Fibroblast of pulmonary artery (primary cell): Measurements from ENCODE around the gene COG7.
"Not testable (repeated sequence)": the region's sequence is repeated elsewhere in the genome, so short reads cannot be mapped to it uniquely, and the experiment has no call there.

ENCODE experiments used
- DNase-seq: peaks from one replicate; pipeline ENCODE4 v3.0.0-alpha.2; 2010; ENCODE audit warnings: low read depth
- H3K4me3 ChIP-seq: replicated peaks from 2 replicates; pipeline ENCODE4 v1.5.1; 2011; ENCODE audit warnings: low read depth, mild to moderate bottlenecking, control low read depth, low read length, moderate library complexity
- CTCF ChIP-seq: IDR thresholded peaks from 2 replicates; pipeline ENCODE4 v1.5.1; 2011; ENCODE audit warnings: mild to moderate bottlenecking, control low read depth, low read length, inconsistent platforms; ENCODE audit errors: missing control alignments

Gene COG7

GRCh38 chr16:23371368-23371767, 81.6 kb downstream of the COG7 start:
- TF ChIP-seq CTCF, result no peak
- H3K4me3 ChIP-seq, result no peak overlapping the region
- no peak for DNase-seq

GRCh38 chr16:23369416-23369815, 83.6 kb downstream of the COG7 start:
- TF ChIP-seq CTCF, result no peak
- no peak for DNase-seq
- H3K4me3 ChIP-seq, result no peak overlapping the region

- no peak for TF ChIP-seq CTCF
- DNase-seq, result no peak
- H3K4me3 ChIP-seq, result no peak overlapping the region
Measured at GRCh38 chr16:23368469-23368868, 84.5 kb downstream of the COG7 start.

- H3K4me3 ChIP-seq, result no peak overlapping the region
- TF ChIP-seq CTCF, result no peak
- no peak for DNase-seq
Measured at GRCh38 chr16:23367988-23368387, 85.0 kb downstream of the COG7 start.

GRCh38 chr16:23367564-23367963, 85.4 kb downstream of the COG7 start:
- no peak for DNase-seq
- TF ChIP-seq CTCF, result no peak
- H3K4me3 ChIP-seq, result no peak overlapping the region

- DNase-seq, H3K4me3 ChIP-seq: not testable (repeated sequence)
Measured at GRCh38 chr16:23366341-23366740, 86.6 kb downstream of the COG7 start.

GRCh38 chr16:23365602-23366240, 87.3 kb downstream of the COG7 start:
- H3K4me3 ChIP-seq, result no peak overlapping the region
- DNase-seq, result no peak
- no peak for TF ChIP-seq CTCF
